Heart right ventricle (tissue), 16 donors: ENCODE measurements around the gene PPL. TPM values are rescaled to one million over a fixed set of nuclear protein-coding genes. Genes with fewer than 3 reads are reported as not detected.

Experiments
- ATAC-seq, 8 donors: fragments of 200-7000 bp; cut with Tn5 transposase; one replicate each; pipeline ENCODE4 v1.9.1; 2020; ENCODE audit warnings: mild to moderate bottlenecking in 8 of 8, moderate library complexity in 8 of 8, moderate number of reproducible peaks in 1 of 8
- DNase-seq, 2 donors: peaks; one replicate each; pipeline ENCODE4 v3.0.0-alpha.2; 2020
- H3K27ac ChIP-seq, 10 donors: fragments of 200-600 bp; sonication (generic) in 2 of 10; one replicate each; pipeline versions ENCODE4 v1.5.0 to v1.8.0; 2020 to 2022; ENCODE audit warnings: mild to moderate bottlenecking in 3 of 10
- H3K27me3 ChIP-seq, 7 donors: fragments of 200-600 bp; one replicate each; pipeline ENCODE4 v1.8.0; 2021 to 2022; ENCODE audit warnings: mild to moderate bottlenecking in 2 of 7
- H3K36me3 ChIP-seq, 9 donors: fragments of 200-600 bp; sonication (generic) in 1 of 9; one replicate each; pipeline versions ENCODE4 v1.5.0 to v1.8.0; 2020 to 2022; ENCODE audit warnings: mild to moderate bottlenecking in 2 of 9
- H3K4me1 ChIP-seq, 9 donors: fragments of 200-600 bp; sonication (generic) in 1 of 9; one replicate each; pipeline versions ENCODE4 v1.5.0 to v1.8.0; 2020 to 2022; ENCODE audit warnings: mild to moderate bottlenecking in 4 of 9
- H3K4me3 ChIP-seq, 10 donors: fragments of 200-600 bp; sonication (generic) in 2 of 10; one replicate each; pipeline versions ENCODE4 v1.5.0 to v1.8.0; 2020 to 2022; ENCODE audit warnings: mild to moderate bottlenecking in 7 of 10, moderate library complexity in 2 of 10
- H3K9me3 ChIP-seq, 11 donors: fragments of 200-600 bp in 10 of 11; sonication (generic) in 2 of 11; one replicate each; pipeline versions ENCODE4 v1.5.0 to v1.8.0; 2013 to 2022; ENCODE audit warnings: mild to moderate bottlenecking in 2 of 11, control low read depth in 1 of 11, moderate library complexity in 1 of 11
- WGBS, 2 donors: extraction: QIAGEN DNeasy Blood & Tissue Kit; methylation state at CpG; one replicate each; pipeline ENCODE4 v1.1.7; 2013; ENCODE audit warnings: inconsistent platforms in 1 of 2; 5-methylcytosine and 5-hydroxymethylcytosine counted together
- intact Hi-C, 10 donors: fragments of 100-400 bp; cut with DNase I; formaldehyde crosslinking; loops; one replicate each; pipeline versions ENCODE4 v1.11.1 to v1.14.2; 2022
- polyA plus RNA-seq, 2 donors: library from polyadenylated mRNA; stranded (reverse); fragments of 200-250 nt; gene quantifications; one replicate each; pipeline ENCODE4 v1.2.3, GENCODE V29; 2013
- total RNA-seq, 10 donors: library from RNA; stranded (reverse); fragmentation: NEBNext Ultra II Directional in 3 of 10; extraction: Animal tissue kit (Norgen Biotek cat#: 25700) in 3 of 10; gene quantifications; one replicate each; pipeline versions ENCODE4 v1.2.1 to v1.2.4, GENCODE V29; 2021 to 2023
- TF ChIP-seq, protein P1 (sequence below), 9 donors: fragments of 200-600 bp; sonication (generic) in 2 of 9; IDR thresholded peaks; one replicate each; pipeline versions ENCODE4 v1.5.0 to v1.8.0; 2021 to 2022; ENCODE audit warnings: antibody characterized with exemption in 9 of 9, mild to moderate bottlenecking in 5 of 9, moderate library complexity in 1 of 9
- donor health status: Arrhythmogenic right ventricular cardiomyopathy.
- donor health status: ischemic (EF 13 %, LVEDD 7.1; RV severe dilation, severe dysfunction).
- donor health status: healthy with polysubstance abuse.
- donor health status: DM: no; HTN: yes; CAD: no.
- donor health status: DM: no; HTN: no; CAD: no.
- donor health status: ischemic (EF 25% LVEDD 6.9; RV normal size, moderate dysfunction).
- donor health status: ischemic (EF 25% LVEDD 5.7; RV mildly dilated, moderate dysfunction).
- donor health status: healthy.
- donor health status: DM: yes; HTN: yes; CAD: no.
- donor health status: Ischemic cardiomyopathy.
- donor health status: ischemic (EF 35%, LVEDD 5.7; RV mildly dilated, moderate dysfunction).
- donor health status: nonischemic (EF 11% LVEDD 7.7; RV severe dilation, severe dysfunction).
- donor health status: DM: yes; HTN: yes; CAD: no.
- donor health status: PGD.
- donor health status: ischemic (EF 29% LVEDD 5.4; RV normal size, mild dysfunction).
- donor health status: nonischemic (EF 23%, LVEDD 6.1; RV moderate dilation, normal function).

The PPL gene
- total and polyA plus RNA-seq, 12 donors = 4.9 to 19.3 (median 7.3) TPM

DNA sequence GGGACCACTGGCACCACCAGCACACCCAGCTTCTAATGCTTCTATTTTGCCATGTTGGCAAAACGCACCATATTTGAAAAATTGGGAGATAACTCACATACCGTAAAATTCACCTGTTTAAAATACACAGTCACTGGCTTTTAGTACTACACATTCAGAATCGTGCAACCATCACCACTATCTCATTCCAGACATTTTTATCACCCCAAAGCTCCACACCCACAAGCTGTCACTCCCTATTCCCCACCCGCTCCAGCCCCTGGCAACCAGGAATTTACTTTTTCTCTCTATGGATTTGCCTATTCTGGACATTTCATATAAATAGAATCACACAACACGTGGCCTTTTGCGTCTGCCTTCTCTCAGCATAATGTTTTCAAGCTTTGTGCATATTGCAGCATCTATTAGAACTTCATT, 25.0 kb downstream of the PPL start:
- Histone ChIP-seq H3K36me3 (no peaks in the 10 kb centered on the region), H3K4me3 (no peak overlapping the region), H3K4me1 (peaks cover 0 to 4% (median 0%) of the 10 kb centered on the region in 9 donors), H3K27me3 (no peaks in the 10 kb centered on the region), H3K27ac (no peak overlapping the region), H3K9me3 (no peaks in the 10 kb centered on the region)
- ATAC-seq (no peak), DNase-seq (no peak)
- intact Hi-C loops = no loop called here
- TF ChIP-seq, protein P1, sequence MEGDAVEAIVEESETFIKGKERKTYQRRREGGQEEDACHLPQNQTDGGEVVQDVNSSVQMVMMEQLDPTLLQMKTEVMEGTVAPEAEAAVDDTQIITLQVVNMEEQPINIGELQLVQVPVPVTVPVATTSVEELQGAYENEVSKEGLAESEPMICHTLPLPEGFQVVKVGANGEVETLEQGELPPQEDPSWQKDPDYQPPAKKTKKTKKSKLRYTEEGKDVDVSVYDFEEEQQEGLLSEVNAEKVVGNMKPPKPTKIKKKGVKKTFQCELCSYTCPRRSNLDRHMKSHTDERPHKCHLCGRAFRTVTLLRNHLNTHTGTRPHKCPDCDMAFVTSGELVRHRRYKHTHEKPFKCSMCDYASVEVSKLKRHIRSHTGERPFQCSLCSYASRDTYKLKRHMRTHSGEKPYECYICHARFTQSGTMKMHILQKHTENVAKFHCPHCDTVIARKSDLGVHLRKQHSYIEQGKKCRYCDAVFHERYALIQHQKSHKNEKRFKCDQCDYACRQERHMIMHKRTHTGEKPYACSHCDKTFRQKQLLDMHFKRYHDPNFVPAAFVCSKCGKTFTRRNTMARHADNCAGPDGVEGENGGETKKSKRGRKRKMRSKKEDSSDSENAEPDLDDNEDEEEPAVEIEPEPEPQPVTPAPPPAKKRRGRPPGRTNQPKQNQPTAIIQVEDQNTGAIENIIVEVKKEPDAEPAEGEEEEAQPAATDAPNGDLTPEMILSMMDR (IDR thresholded peaks at IDR 0.05) = no peak
- 53 to 70% methylated on average over 6 of the region's 6 CpGs for WGBS, 2 donors

GRCh38 chr16:4910828-4911227, 26.1 kb downstream of the PPL start:
- DNase-seq = no peak
- Histone ChIP-seq H3K4me1 (peaks cover 0 to 4% (median 0%) of the 10 kb centered on the region in 9 donors), H3K36me3 (no peaks in the 10 kb centered on the region), H3K27me3 (no peaks in the 10 kb centered on the region), H3K9me3 (no peaks in the 10 kb centered on the region), H3K4me3 (no peak overlapping the region), H3K27ac (no peak overlapping the region)
- ATAC-seq = no peak
- intact Hi-C loops = no loop called here
- 89 to 90% methylated on average over 12 of the region's 12 CpGs for WGBS, 2 donors
- TF ChIP-seq, protein P1 (IDR thresholded peaks at IDR 0.05) = no peak

- no peak overlapping the region for H3K4me3 ChIP-seq
- no peak overlapping the region for H3K27ac ChIP-seq
- ATAC-seq (no peak), DNase-seq (no peak)
- H3K36me3 ChIP-seq = no peaks in the 10 kb centered on the region
- TF ChIP-seq, protein P1 (IDR thresholded peaks at IDR 0.05) = no peak
- H3K4me1 ChIP-seq = peaks cover 0 to 4% (median 0%) of the 10 kb centered on the region in 9 donors
- no peaks in the 10 kb centered on the region for H3K9me3 ChIP-seq
- no peaks in the 10 kb centered on the region for H3K27me3 ChIP-seq
- WGBS, 2 donors = 90 to 91% methylated on average over 7 of the region's 7 CpGs
- intact Hi-C loops = no loop called here
These were observed 27.1 kb downstream of the PPL start for GRCh38 chr16:4909825-4910224.

- no peak overlapping the region for H3K4me3 ChIP-seq
- H3K36me3 ChIP-seq = no peaks in the 10 kb centered on the region
- peaks cover 0 to 4% (median 0%) of the 10 kb centered on the region in 9 donors for H3K4me1 ChIP-seq
- 89 to 92% methylated on average over 5 of the region's 5 CpGs for WGBS, 2 donors
- no peaks in the 10 kb centered on the region for H3K9me3 ChIP-seq
- H3K27me3 ChIP-seq = no peaks in the 10 kb centered on the region
- H3K27ac ChIP-seq = no peak overlapping the region
- intact Hi-C loops = no loop called here
- TF ChIP-seq, protein P1 (IDR thresholded peaks at IDR 0.05) = no peak
- DNase-seq = no peak
- ATAC-seq = peak in 1 of 8 donors; percentile 48
These were observed 28.0 kb downstream of the PPL start for GRCh38 chr16:4908854-4909401.
